Measurements from ENCODE around the gene LACTBL1.
"Not testable (repeated sequence)": the region's sequence is repeated elsewhere in the genome, so short reads cannot be mapped to it uniquely, and the experiment has no call there.

LACTBL1 gene

DNA sequence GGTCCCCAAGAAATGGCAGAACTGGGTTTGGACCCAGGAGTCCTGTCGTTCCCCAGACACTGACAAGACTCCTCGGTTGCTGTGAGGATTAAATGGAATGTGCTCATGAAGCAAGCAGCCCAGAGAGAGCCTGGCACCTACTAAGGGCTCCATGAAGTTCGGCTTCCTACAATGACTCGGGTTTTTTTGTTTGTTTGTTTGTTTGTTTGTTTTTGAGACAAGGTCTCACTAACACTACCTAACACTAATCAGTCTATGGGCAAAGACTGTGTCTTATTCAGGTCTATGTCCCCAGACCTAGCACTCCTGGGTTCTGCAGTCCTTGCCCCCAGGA, 3.4 kb upstream of the LACTBL1 start:
- no peak for DNase-seq

DNA sequence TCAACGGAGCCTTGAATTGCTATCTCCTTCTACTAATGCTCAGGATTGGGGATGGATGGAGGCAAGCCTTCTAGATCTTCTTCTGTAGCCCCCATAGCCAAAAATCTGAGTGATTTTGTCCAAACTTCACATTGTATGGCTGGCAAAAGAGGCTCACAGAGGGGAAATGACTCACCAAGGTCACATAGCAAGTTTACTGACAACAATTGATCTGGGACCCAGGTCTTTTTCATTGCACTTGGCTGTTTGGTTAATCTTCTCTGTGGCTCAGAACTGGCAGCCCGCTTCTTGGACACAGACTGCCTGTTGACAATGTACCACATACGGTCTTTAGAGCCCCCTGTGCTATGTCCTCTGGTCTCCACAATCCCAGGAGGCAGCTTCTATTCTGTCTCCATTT, 3.0 kb upstream of the LACTBL1 start:
- no peak for DNase-seq

GRCh38 chr1:22971611-22972405, 858 bp downstream of the LACTBL1 start:
- no peak for DNase-seq

- DNase-seq: no peak
Measured at GRCh38 chr1:22971161-22971560, 1.5 kb downstream of the LACTBL1 start.

DNA sequence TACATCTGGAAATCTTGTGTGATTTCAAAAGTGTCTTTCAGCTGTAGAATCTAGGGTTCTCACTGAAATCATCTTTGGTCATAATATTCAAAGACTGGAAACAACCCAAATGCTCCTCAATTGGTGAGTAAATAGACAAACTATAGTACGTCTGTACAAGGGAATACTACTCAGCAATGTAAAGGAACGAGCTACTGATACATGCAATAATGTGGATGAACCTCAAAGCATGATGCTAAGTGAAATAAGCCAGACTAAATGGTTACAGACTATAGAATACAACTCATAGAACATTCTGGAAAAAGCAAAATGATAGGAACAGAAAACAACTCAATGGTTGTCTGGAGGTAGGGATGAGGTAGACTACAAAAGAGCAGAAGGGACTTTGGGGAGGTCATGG, 2.6 kb downstream of the LACTBL1 start:
- no peak for DNase-seq

GRCh38 chr1:22969304-22969709, 3.4 kb downstream of the LACTBL1 start:
- DNase-seq: peak; percentile 51

GRCh38 chr1:22967833-22968232, 4.8 kb downstream of the LACTBL1 start:
- DNase-seq: no peak

DNA sequence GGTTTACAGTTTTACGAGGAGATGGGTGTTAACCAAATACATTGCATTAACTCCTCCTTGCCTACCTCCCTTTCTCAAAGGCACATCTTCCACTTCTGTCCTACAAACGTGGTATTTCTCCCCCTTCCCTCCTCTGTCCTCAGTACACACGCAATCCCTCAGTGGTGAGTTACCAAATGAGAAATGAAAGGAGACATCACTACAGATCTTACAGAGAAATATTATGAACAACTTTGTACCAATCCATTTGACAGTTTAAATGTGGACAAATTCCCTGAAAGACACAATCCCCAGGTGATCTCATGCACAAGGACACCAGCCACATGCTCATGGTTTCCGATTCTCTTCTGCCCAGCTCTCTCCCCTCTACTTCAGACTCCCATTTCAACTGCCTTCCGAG, 6.4 kb downstream of the LACTBL1 start:
- no peak for DNase-seq

DNA sequence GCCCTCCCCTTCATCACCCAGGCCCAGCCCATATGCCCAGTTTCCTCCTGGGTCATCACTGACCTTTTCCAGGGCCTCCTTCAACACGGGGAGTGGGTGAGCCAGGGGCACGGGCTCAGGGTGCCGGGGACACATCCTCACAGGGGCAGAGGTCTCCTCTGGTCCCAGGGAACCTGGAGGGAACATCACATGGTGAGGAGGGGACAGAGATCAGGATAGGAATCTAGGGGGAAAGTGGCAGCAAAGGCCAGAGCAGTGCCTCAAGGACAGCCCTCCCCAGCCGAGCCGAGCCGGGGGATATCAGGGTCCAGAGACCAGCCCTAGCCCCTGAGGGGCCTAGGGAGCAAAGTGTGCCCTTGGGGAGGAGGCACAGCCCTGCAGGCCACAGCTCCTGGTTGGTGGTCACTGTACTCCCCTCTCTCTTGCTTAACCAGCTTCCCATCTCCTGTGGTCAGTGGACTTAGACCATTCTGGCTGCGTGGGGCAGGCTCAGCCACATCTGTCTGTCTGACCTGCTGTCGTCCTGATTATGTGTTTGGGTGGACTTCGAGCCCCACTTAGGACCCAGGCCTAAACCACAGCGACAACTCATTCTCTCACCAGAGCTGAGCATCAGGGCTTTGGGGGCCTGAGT, 9.5 kb downstream of the LACTBL1 start:
- no peak for DNase-seq

- no peak for DNase-seq
Measured at GRCh38 chr1:22962558-22962957, 10.1 kb downstream of the LACTBL1 start.

- DNase-seq: no peak
Measured at GRCh38 chr1:22959545-22960360, 12.9 kb downstream of the LACTBL1 start.

DNA sequence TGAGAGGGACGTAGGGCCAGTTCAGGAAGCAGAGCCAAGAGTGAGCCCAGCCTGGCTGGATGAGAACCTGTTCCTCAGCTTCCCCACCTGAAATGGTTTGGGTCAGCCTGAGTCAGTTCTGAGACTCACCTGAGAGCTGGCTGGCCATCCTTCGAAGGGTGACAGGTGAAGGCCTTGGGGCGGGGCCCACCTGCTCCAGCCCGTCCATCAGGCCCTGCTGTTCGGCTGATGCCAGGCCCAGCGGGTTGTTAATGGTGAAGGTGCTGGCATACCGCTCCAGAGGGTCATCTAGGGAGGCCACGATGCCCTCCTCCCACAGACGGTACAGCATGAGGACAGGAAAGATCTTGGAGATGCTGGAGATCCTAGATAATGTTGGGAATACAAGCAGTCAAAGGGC, 14.1 kb downstream of the LACTBL1 start:
- DNase-seq: no peak

DNA sequence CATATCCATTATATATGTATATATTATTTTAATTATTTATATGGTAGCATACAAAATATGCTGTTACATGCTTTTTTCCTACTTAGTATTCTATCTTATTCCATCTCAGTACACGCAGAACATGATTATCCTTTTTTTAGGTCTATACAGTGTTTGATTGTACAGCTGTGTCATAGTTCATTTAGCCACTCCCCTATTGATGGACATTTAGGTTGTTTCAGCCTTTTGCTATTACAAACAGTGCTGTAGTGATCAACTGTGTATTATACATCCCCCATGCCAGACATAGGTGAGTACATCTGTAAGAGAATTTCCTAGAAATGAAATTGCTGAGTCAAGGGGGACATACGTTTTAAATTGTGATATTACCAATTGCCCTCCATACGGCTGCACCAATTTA, 15.6 kb downstream of the LACTBL1 start:
- no peak for DNase-seq

GRCh38 chr1:22955146-22955545, 17.5 kb downstream of the LACTBL1 start:
- DNase-seq: no peak

DNA sequence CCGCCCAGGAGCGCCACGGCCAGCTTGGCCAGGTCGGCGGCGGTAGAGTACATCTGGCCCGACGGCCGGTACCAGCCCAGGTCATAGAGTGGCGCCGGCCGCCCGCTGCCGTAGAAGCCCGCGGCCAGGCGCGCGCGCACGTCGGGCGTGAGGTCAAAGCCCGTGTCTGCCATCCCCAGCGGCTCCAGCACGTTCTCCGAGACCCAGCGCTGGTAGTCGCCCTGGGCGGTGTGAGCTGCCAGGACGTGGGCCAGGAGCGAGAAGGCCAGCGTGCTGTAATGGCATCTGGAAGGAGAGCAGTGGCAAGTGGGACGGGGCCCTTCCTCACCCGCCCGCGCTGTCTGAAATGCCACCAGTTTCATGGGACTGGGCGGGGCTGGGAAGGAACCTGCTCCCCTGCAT, 18.9 kb downstream of the LACTBL1 start:
- no peak for DNase-seq

DNA sequence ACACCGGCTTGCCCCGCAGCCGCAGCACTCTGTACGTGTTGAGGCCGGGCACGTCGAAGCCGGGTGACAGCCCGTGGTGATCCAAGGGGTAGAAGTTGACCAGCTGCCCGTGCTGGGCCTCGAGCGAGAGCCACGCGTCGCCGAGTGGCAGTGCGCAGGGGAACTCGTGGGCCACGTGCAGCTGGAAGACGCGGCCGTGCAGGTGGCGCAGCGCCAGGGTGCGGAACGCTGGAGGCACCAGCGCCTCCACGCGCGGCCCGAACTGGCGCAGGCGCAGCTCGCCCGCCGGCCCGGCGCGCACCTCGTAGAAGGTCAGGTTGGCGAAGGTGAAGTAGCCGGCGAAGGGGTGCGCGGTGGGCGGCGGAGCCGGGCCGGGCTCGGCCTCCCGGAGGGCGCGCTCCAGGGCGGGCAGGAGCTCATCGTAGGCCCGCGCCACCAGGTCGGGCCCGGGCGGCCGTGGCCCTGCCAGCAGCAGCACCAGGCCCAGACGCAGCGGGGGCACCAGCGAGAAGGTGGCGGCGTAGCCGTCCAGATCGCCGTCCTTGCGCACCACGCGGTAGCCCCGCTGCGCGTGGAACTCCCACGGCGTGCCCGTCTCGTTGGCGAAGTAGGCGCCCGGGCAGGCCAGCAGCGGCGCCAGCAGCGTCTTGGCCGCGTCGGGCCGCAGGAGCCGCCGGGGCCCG, 19.5 kb downstream of the LACTBL1 start:
- DNase-seq: no peak

DNA sequence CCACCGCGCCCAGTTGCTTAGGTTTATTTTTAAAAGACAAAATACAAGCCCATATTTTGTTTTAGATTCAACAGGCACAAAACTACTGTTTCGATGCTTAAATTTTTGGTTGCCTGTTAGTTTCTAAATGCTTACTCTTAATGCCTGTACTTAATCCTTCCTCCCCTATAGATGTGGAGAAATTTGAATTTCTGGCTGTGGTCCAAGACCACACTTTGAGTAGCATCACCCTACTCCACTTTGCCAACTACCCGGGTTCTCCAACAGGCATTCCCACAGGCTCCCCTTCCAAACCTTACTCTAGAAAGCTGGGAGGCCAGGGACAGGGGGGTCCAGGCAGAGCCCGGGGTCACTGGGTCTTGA, 20.0 kb downstream of the LACTBL1 start:
- no peak for DNase-seq

DNA sequence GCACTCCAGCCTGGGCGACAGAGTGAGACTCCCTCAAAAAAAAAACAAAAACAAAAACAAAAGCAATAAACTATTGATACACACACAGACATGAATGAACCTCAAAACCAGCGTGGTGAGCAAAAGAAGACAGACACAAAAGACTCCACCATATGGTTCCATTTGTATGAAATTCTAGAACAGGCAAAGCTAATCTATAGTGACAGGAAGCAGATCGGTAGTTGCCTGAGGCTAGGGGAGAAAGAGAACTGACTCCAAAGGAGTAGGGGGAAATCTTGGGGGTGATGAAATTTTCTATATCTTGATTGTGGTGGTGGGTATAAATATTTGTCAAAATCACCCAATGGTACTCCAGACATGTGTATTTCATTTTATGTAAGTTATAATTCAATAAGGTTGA, 20.9 kb downstream of the LACTBL1 start:
- DNase-seq: no peak

- DNase-seq: no peak
Measured at GRCh38 chr1:22949822-22950331, 22.8 kb downstream of the LACTBL1 start.

- not testable (repeated sequence) for DNase-seq
Measured at GRCh38 chr1:22945171-22945570, 27.5 kb downstream of the LACTBL1 start.

GRCh38 chr1:22944346-22945055, 28.2 kb downstream of the LACTBL1 start:
- no peak for DNase-seq

GRCh38 chr1:22941257-22941656, 31.4 kb downstream of the LACTBL1 start:
- DNase-seq: no peak

DNA sequence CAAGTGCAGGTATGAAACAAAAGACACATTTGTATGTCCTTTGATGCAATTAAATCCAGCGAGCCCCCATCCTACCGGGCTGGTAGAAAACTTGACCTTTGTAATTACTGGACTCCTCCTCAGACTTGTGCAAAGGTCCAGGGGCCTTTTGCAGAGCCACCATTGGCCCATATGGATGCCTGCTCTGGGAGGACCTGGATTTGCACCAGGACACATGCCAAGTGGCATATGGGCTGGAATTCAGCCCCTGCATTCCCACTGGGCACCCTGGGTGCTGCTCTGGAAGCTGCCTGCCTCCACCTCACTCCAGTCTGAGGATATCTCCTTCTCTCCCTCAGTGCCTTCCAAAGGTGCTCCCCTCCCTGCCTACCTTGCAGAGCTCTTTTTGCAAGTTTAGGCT, 36.0 kb downstream of the LACTBL1 start:
- DNase-seq: no peak

Data from right forelimb (tissue), 1 donor.